Inferior parietal cortex (tissue), 1 donor: ENCODE data around the gene CCT2.

Experiments
- DNase-seq: peaks from one replicate; pipeline ENCODE4 v3.0.0-alpha.2; 2016; ENCODE audit errors: extremely low spot score

Gene CCT2

DNA sequence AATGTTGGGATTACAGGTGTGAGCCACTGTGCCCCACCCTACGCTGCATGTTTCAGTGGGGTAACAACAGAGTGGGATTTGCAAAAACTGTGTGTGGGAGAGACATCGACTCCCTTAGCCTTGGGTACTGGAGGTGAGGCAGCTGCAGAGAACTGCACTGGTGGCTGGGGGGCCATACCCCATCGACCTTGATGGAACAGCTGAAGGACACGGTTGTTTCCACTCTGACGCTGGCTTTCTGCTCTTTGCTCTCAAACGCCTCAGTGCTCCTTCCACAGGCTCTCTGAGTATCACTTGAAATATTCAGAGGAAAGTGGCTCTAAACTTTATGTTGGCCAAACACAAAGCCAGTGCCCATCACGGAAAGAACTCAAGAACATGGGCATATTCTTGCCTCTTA is 56.3 kb downstream of the CCT2 start:
- no peak for DNase-seq

DNA sequence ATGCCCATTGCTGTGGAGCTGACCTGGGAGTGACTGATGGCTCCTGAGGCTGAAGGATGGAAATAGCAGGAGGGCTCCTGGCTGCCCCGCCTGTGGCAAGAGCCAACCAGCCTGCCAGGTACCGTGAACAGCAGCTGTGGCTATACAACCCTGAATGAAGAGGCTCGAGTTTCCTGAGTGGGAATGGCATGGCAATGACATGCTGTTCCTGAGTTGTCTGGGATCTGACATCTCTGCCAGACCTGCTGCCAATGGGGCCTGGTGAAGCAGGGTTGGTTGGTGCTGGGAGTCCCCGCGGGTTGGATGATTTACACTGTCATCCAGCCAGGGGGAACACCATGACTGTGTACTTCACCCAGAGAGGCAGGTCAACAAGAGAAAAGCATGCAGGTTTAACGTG is 57.3 kb downstream of the CCT2 start:
- no peak for DNase-seq

DNA sequence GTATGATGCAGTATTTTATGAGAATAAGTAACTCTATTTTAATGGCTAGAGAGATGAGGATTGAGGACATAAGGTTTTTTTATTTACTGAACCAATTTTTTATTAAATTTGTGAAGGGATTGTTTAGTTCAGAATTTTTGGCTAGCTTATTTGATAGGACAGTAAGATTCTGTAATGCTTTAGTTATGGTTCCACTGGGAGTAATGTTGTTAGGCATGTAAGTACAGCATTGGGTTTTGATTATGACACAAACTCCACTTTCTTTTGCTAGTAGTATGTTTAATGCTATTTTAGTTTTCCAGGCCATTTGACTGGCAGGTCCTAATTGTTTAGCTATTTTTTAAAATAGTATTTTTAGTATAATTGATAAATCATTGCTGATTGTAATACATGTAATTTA is 59.3 kb downstream of the CCT2 start:
- DNase-seq, result no peak

- no peak for DNase-seq
These were observed 59.8 kb downstream of the CCT2 start for GRCh38 chr12:69645031-69645430.

DNA sequence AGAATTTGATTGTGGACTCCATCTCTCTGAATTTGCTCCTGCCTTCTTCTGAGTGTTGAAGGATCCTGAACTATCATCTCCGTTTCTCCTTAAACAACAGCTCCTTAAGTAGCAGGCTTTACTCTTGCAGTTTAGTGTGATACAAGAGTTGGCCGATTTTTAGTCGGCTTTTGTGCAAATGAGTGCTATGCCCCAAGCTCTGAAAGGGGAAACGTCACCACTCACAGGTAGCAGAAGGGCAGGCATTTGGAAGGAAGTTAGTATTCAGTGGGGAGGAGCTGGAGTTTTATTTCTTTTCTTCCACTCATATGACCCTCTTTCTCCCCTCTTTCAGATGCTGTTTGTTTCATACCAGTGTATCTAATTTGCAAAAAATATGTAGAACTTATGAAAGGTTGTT is 61.9 kb downstream of the CCT2 start:
- DNase-seq, result no peak

- DNase-seq, result no peak
These were observed 63.2 kb downstream of the CCT2 start for GRCh38 chr12:69648476-69648875.

- no peak for DNase-seq
These were observed 64.3 kb downstream of the CCT2 start for GRCh38 chr12:69649529-69649928.
